K562 (cell line): Measurements from ENCODE around the gene KMT2A. TPM values are rescaled to one million over a fixed set of nuclear protein-coding genes. Genes with fewer than 3 reads are reported as not detected.

Experiments used
- COPS2 ChIP-seq: fragments of 450-650 bp; conservative IDR thresholded peaks from 2 replicates; pipeline ENCODE4 v1.6.1; 2016; ENCODE audit warnings: mild to moderate bottlenecking, moderate library complexity
- ELF1 ChIP-seq: fragments of 200-800 bp; sonication (Bioruptor generic); IDR thresholded peaks from 2 replicates; pipeline ENCODE4 v1.6.1; 2016; ENCODE audit warnings: missing genetic modification characterization, missing compliant biosample characterization
- MEF2A ChIP-seq: IDR thresholded peaks from 2 replicates; pipeline ENCODE4 v1.6.1; 2011; ENCODE audit warnings: low read depth, mild to moderate bottlenecking, low read length, moderate library complexity; ENCODE audit not compliant: control insufficient read depth
- NR2F6 ChIP-seq: fragments of 450-650 bp; formaldehyde crosslinking; IDR thresholded peaks from 2 replicates; pipeline ENCODE4 v1.4.0; 2020; ENCODE audit warnings: mild to moderate bottlenecking
- SRSF1 ChIP-seq: fragments of 200-400 bp; formaldehyde crosslinking; IDR thresholded peaks from 2 replicates; pipeline ENCODE4 v1.6.1; 2017; ENCODE audit warnings: mild to moderate bottlenecking, low read depth, low read length, moderate library complexity
- ZNF407 ChIP-seq: fragments of 450-650 bp; IDR thresholded peaks from 2 replicates; pipeline ENCODE4 v1.6.1; 2016; ENCODE audit warnings: low read depth
- polyA plus RNA-seq, 8 experiments: library from polyadenylated mRNA; depleted of rRNA in 4 of 8; stranded (reverse) in 5 of 8; unstranded in 3 of 8; fragments of >200 nt; fragmentation: Nextera tagmentation in 2 of 8; fragmentation: Illumina TruSeq in 1 of 8; extraction: Ambion mirVana in 2 of 8; extraction: Trizol in 1 of 8; gene quantifications; 2 replicates each; pipeline versions ENCODE4 v1.2.1 to v1.2.3, GENCODE V29; 2011 to 2014; ENCODE audit warnings: inconsistent platforms in 1 of 8, missing spikeins in 1 of 8
- total RNA-seq, 7 experiments: library from RNA; depleted of rRNA in 6 of 7; stranded (reverse); fragments of >200 nt in 6 of 7; fragmentation: Illumina TruSeq in 2 of 7; extraction: Trizol in 2 of 7; gene quantifications; 2 replicates each; pipeline versions ENCODE4 v1.2.1 to v1.2.3, GENCODE V29; 2011 to 2021; ENCODE audit warnings: low replicate concordance in 1 of 7

Gene KMT2A
- total and polyA plus RNA-seq, 9 of the 15 experiments (the other 6 are each of a cell fraction or from before 2014, with no cell fraction given), result 9.6 to 59.9 (median 32.6) TPM

- no peak for TF ChIP-seq ZNF407
- peak; percentile 57; the same call in 1 of the 2 replicates for TF ChIP-seq MEF2A
- no peak for TF ChIP-seq SRSF1
- no peak for TF ChIP-seq COPS2
- TF ChIP-seq NR2F6 (CRISPR knock-in tag), result no peak
- peak; percentile 51; the same call in 1 of the 2 replicates for TF ChIP-seq ELF1
These were observed 101.2 kb downstream of the KMT2A start (continued) for GRCh38 chr11:118537409-118537980.
